ENCODE measurements around the gene FEM1A. TPM values are rescaled to one million over a fixed set of nuclear protein-coding genes. Genes with fewer than 3 reads are reported as not detected.
"Not testable (repeated sequence)": the region's sequence is repeated elsewhere in the genome, so short reads cannot be mapped to it uniquely, and the experiment has no call there.

The FEM1A gene
- polyA plus RNA-seq, 3 donors = 2.0 to 2.1 (median 2.0) TPM

DNA sequence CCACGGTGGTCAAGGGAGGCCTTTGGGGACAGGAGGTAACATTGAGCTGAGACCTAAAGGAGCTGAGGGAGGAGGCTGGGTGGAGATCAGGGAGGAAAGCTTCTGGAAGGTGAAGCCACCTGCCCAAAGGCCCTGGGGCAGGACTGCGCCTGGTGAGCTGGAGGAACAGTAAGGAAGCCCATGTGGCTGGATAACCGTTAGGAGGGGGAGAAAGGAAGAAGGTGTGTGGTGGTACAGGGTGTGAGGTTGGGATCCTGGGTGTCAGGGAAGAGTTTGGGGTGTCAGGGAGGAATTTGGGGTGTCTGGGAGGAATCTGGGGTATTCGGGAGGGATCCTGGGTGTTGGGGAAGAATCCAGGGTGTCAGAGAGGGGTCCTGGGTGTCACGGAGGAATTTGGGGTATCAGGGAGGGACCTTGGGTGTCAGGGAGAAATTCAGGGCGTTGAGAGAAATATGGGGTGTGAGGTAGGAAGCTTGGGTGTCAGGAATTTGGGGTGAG is 39.3 kb downstream of the FEM1A start:
- DNase-seq (ENCODE audit: extremely low read depth in 1 of 11, low read depth in 9 of 11, low spot score in 4 of 11) = no peak

GRCh38 chr19:4831304-4831978 is 39.9 kb downstream of the FEM1A start, which contains the start of gene TICAM1:
Gene TICAM1 (minus strand): TSS chr19:4831712. CDS start chr19:4818377, 13,335 bp downstream.
- DNase-seq (ENCODE audit: extremely low read depth in 1 of 11, low read depth in 9 of 11, low spot score in 4 of 11) = peak in 1 of 11 donors; percentile 49

GRCh38 chr19:4831979-4832340 is 40.4 kb downstream of the FEM1A start:
- DNase-seq (ENCODE audit: extremely low read depth in 1 of 11, low read depth in 9 of 11, low spot score in 4 of 11) = not testable (repeated sequence)

DNA sequence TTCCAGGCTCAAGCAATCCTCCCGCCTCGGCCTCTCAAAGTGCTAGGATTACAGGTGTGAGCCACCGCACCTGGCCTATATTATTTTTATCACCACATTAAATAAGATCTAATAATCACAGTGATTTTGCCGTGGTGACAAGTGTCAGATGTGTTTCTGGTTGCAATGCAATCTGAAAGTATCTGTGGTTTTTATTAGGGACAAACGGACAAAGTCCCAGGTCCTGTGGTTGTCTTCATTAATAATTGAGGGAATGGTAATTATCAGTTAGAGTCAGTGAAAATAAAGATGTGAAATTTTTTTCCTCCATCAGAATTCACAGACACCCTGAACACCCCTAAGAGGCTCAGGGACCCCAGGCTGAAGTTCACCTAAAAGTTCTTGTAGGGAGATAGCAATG is 41.2 kb downstream of the FEM1A start:
- DNase-seq (ENCODE audit: extremely low read depth in 1 of 11, low read depth in 9 of 11, low spot score in 4 of 11) = no peak

DNA sequence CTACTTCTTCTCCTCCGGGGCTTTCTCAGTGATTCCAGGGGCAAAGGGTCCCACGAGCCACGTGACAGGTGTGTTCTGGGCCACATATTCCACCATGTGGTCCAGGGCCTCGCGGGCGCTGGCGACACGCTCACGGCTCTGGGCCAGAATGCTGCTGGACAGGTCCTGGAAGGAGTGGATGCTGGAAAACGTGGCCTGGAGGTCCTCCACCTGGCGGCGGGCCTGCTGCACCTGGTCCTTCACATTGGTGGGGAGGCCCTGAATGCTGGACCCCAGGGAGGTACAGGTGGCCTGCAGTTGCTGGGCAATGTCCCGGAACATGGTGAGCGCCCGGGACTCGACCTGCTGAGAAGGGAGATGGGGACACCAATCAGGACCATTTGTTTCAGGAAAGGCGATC is 47.7 kb downstream of the FEM1A start:
- no peak for DNase-seq (ENCODE audit: extremely low read depth in 1 of 11, low read depth in 9 of 11, low spot score in 4 of 11)

GRCh38 chr19:4843647-4843965 is 52.1 kb downstream of the FEM1A start:
- no peak for DNase-seq (ENCODE audit: extremely low read depth in 1 of 11, low read depth in 9 of 11, low spot score in 4 of 11)

DNA sequence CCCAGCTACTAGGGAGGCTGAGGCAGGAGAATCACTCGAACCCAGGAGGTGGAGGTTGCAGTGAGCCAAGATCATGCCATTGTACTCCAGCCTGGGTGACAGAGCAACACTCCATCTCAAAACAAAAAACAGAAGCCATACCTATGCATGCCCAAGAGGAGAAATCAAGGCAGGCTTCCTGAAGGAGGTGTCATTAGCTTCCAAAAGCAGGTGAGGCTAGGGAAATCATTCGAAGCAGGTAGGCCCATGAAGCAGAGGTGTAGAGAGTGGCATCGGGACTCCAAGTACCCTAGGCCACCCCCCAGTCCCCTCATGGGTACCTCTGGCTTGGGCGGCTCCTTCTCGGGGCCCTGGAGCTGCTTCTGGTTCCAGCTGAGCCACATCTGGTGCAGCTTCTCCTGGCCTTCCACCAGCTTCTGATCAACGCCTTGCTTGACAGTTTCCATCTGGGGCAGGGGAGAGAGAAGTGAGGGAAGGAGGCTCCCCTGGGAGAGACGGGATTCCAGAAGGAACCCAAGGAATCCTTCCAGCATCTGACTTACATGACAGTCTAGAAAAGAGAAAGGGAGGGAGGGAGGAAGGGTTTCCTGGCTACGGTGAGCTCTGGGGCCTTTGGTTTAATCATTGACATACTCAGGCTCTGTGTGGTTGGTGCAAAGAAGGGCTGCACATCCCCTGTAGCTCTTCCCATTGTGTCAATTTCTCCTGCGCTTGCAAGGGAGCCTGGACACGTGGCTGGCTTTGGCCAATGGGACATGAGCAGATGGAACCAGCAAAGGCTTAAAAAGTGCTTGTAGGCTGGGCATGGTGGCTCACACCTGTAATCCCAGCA is 53.0 kb downstream of the FEM1A start:
- DNase-seq (ENCODE audit: extremely low read depth in 1 of 11, low read depth in 9 of 11, low spot score in 4 of 11) = peak in 4 of 11 donors; percentile 51 to 69 (median 59)

DNA sequence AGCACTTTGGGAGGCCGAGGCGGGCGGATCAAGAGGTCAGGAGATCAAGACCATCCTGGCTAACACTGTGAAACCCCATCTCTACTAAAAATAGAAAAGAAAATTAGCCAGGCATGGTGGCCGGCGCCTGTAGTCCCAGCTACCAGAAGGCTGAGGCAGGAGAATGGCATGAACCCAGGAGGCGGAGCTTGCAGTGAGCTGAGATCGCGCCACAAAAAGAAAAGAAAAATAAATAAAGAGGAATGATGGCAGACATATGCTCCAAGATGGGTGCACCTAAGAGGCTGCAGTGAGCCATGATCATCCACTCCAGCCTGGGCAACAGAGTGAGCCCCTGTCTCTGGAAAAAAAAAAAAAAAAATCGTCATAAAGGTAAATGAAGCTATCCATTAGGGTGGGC is 54.4 kb downstream of the FEM1A start:
- not testable (repeated sequence) for DNase-seq (ENCODE audit: extremely low read depth in 1 of 11, low read depth in 9 of 11, low spot score in 4 of 11)

GRCh38 chr19:4847190-4847973 is 55.8 kb downstream of the FEM1A start:
- no peak for DNase-seq (ENCODE audit: extremely low read depth in 1 of 11, low read depth in 9 of 11, low spot score in 4 of 11)

DNA sequence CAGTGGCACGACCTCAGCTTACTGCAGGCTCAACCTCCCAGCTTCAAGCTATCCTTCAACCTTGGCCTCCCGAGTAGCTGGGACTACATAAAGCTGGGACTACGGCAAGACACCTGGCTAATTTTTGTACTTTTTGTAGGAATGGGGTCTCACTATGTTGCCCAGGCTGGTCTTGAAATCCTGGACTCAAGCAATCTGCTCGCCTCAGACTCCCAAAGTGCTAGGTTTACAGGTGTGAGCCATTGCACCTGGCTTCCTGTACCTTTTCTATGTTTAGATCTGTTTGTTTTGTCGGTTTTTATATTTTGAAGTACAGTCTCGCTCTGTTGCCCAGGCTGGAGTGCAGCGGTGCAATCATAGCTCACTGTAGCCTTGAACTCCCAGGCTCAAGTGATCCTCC is 57.5 kb downstream of the FEM1A start:
- DNase-seq (ENCODE audit: extremely low read depth in 1 of 11, low read depth in 9 of 11, low spot score in 4 of 11) = no peak

Other genes starting within 250 kb of the FEM1A start
- 1 to 10 TPM; 1.6 to 3.7 (median 3.2) TPM for gene SEMA6B, start 232.1 kb upstream of the FEM1A start, polyA plus RNA-seq (ENCODE audit: insufficient read length in 3 of 3)
- 10 to 100 TPM; 13.2 to 13.9 (median 13.5) TPM for gene TNFAIP8L1, start 152.2 kb upstream of the FEM1A start, polyA plus RNA-seq (ENCODE audit: insufficient read length in 3 of 3)
- gene MYDGF, start 121.4 kb upstream of the FEM1A start, polyA plus RNA-seq (ENCODE audit: insufficient read length in 3 of 3) = 10 to 100 TPM; 71.5 to 94.2 (median 83.5) TPM
- 10 to 100 TPM; 21.8 to 27.1 (median 24.1) TPM for gene DPP9, start 67.9 kb upstream of the FEM1A start, polyA plus RNA-seq (ENCODE audit: insufficient read length in 3 of 3)
- 1 to 10 TPM; 4.7 to 8.4 (median 6.6) TPM for gene TICAM1, start 40.0 kb downstream of the FEM1A start, polyA plus RNA-seq (ENCODE audit: insufficient read length in 3 of 3)
- gene PLIN3, start 75.9 kb downstream of the FEM1A start, polyA plus RNA-seq (ENCODE audit: insufficient read length in 3 of 3) = 10 to 100 TPM; 41.0 to 56.2 (median 50.9) TPM
- gene ARRDC5, start 111.2 kb downstream of the FEM1A start, polyA plus RNA-seq (ENCODE audit: insufficient read length in 3 of 3) = under 1 TPM in 1 of 3 donors, not detected in 2; 0.09 TPM
- 10 to 100 TPM; 27.3 to 47.1 (median 35.8) TPM for gene UHRF1, start 117.8 kb downstream of the FEM1A start, polyA plus RNA-seq (ENCODE audit: insufficient read length in 3 of 3)
- 10 to 100 TPM; 20.1 to 31.7 (median 26.5) TPM for gene KDM4B, start 177.4 kb downstream of the FEM1A start, polyA plus RNA-seq (ENCODE audit: insufficient read length in 3 of 3)